MCF 10A (cell line): ENCODE results near the gene SYT1. TPM values are rescaled to one million over a fixed set of nuclear protein-coding genes. Genes with fewer than 3 reads are reported as not detected.
A peak's percentile ranks its signal among the peaks of the same experiment; 100 is the strongest.

Experiments used
- BruUV-seq: library from RNA; stranded (reverse); fragments of 400-500 nt; replicated peaks from 2 replicates; lab custom pipeline; 2021; lab: Mats Ljungman, UMichigan
- CTCF ChIA-PET: fragments of 300-600 bp; sonication (Branson Sonifier 250); formaldehyde crosslinking; extraction: SDS; loops from one replicate; lab custom pipeline; 2021; ENCODE audit warnings: antibody characterized with exemption, inconsistent platforms; lab: Yijun Ruan, JAX
- POLR2A ChIA-PET: fragments of 300-600, 350-650 bp; sonication (Branson Sonifier 250); formaldehyde crosslinking; extraction: SDS; loops from one replicate; lab custom pipeline; 2020; ENCODE audit warnings: antibody characterized with exemption, inconsistent platforms; lab: Yijun Ruan, JAX
- DNase-seq: peaks from one replicate; pipeline ENCODE4 v3.0.0-alpha.2; 2018; ENCODE audit not compliant: unreplicated experiment
- H3K27ac Mint-ChIP-seq: one replicate; pipeline ENCODE4 v1.8.0; 2022; ENCODE audit warnings: mild to moderate bottlenecking, low read depth, mixed read lengths; ENCODE audit not compliant: unreplicated experiment
- H3K27me3 Mint-ChIP-seq: one replicate; pipeline ENCODE4 v1.8.0; 2022; ENCODE audit warnings: mixed read lengths; ENCODE audit not compliant: insufficient read depth, unreplicated experiment
- H3K36me3 Mint-ChIP-seq: one replicate; pipeline ENCODE4 v1.8.0; 2022; ENCODE audit warnings: mild to moderate bottlenecking, moderate library complexity, mixed read lengths; ENCODE audit not compliant: insufficient read depth, unreplicated experiment
- H3K4me1 Mint-ChIP-seq: one replicate; pipeline ENCODE4 v1.8.0; 2022; ENCODE audit warnings: mixed read lengths; ENCODE audit not compliant: insufficient read depth, unreplicated experiment
- H3K4me3 Mint-ChIP-seq: one replicate; pipeline ENCODE4 v1.8.0; 2022; ENCODE audit warnings: mild to moderate bottlenecking, moderate library complexity, mixed read lengths; ENCODE audit not compliant: unreplicated experiment
- H3K9me3 Mint-ChIP-seq: one replicate; pipeline ENCODE4 v1.8.0; 2022; ENCODE audit warnings: mixed read lengths; ENCODE audit not compliant: unreplicated experiment
- intact Hi-C: fragments of 100-400 bp; cut with micrococcal nuclease; formaldehyde crosslinking; loops from 2 replicates; pipeline ENCODE4 v1.14.1; 2022
- total RNA-seq: library from RNA; stranded (reverse); gene quantifications from 2 replicates; pipeline ENCODE4 v1.2.3, GENCODE V29; 2022
- TF ChIP-seq, protein P1 (sequence below): fragments of 200-600 bp; IDR thresholded peaks from one replicate; pipeline ENCODE4 v1.8.0; 2022; ENCODE audit warnings: antibody characterized with exemption, mild to moderate bottlenecking; ENCODE audit not compliant: unreplicated experiment

Gene SYT1
- total RNA-seq, 1 experiment from 2014 or later: 7.4 TPM

DNA sequence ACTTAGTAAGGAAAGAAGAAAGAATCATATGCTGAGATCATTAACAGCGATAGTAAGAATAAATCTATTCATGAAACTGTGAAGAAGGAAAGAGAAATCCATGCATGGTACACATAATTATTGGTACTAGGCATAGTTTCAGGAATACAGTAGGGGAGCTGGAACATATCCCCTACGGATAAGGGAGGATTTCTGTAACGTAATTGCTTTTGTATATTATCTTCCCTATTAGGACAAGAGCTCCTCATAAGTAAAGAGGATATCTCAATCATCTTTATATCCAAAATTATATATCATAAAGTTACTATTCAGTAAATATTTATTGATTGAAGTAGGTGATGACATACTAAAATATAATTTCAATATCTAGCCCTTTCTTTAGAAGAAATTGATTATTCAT is 22.9 kb downstream of the SYT1 start:
- intact Hi-C loops: no loop called here
- Mint-ChIP-seq H3K27ac (peak overlapping the region; percentile 96), H3K4me3 (peak overlapping the region; percentile 43), H3K36me3 (no peaks in the 10 kb centered on the region), H3K4me1 (peaks cover 14% of the 10 kb centered on the region), H3K27me3 (no peaks in the 10 kb centered on the region), H3K9me3 (peaks cover 8% of the 10 kb centered on the region)
- POLR2A ChIA-PET: interaction anchor here (0.6 kb wide), 1 partner anchor 670 kb away, joined by 3 read pairs; no protein-coding TSS in a partner anchor
- TF ChIP-seq, protein P1, sequence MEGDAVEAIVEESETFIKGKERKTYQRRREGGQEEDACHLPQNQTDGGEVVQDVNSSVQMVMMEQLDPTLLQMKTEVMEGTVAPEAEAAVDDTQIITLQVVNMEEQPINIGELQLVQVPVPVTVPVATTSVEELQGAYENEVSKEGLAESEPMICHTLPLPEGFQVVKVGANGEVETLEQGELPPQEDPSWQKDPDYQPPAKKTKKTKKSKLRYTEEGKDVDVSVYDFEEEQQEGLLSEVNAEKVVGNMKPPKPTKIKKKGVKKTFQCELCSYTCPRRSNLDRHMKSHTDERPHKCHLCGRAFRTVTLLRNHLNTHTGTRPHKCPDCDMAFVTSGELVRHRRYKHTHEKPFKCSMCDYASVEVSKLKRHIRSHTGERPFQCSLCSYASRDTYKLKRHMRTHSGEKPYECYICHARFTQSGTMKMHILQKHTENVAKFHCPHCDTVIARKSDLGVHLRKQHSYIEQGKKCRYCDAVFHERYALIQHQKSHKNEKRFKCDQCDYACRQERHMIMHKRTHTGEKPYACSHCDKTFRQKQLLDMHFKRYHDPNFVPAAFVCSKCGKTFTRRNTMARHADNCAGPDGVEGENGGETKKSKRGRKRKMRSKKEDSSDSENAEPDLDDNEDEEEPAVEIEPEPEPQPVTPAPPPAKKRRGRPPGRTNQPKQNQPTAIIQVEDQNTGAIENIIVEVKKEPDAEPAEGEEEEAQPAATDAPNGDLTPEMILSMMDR: no peak
- DNase-seq: no peak
- CTCF ChIA-PET: interaction anchor here (0.6 kb wide), 1 partner anchor 23 kb away, joined by 4 read pairs; no protein-coding TSS in a partner anchor
- BruUV-seq: TSS peak; percentile 95

DNA sequence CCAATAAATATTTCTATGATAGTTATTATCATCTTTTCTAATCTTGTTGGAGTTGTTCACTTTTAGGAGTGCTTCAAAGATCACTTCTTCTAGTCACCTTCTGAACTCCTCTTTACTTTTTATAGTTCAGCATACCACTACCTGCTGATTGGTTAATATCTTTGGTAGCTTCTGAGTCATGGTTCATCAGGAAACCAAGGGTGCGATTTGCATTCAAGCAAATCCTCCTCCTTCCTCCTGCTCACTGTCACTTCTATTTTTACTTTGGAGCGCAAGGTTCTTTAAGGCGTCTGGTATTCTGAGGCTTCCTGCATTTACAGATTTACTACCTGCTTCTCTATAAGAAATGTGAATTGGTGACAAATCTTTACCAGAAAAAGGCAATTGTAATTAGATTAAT is 24.0 kb downstream of the SYT1 start:
- peak; percentile 59 for DNase-seq
- H3K4me1 Mint-ChIP-seq: peaks cover 14% of the 10 kb centered on the region
- H3K4me3 Mint-ChIP-seq: no peak overlapping the region
- no peaks in the 10 kb centered on the region for H3K27me3 Mint-ChIP-seq
- ChIA-PET POLR2A (interaction anchor here (0.6 kb wide), 1 partner anchor 693 kb away, joined by 3 read pairs; no protein-coding TSS in a partner anchor), CTCF (no interaction called here)
- H3K27ac Mint-ChIP-seq: no peak overlapping the region
- no peaks in the 10 kb centered on the region for H3K36me3 Mint-ChIP-seq
- H3K9me3 Mint-ChIP-seq: peaks cover 8% of the 10 kb centered on the region
- TF ChIP-seq, protein P1: no peak
- BruUV-seq: no TSS peak
- intact Hi-C loops: no loop called here

DNA sequence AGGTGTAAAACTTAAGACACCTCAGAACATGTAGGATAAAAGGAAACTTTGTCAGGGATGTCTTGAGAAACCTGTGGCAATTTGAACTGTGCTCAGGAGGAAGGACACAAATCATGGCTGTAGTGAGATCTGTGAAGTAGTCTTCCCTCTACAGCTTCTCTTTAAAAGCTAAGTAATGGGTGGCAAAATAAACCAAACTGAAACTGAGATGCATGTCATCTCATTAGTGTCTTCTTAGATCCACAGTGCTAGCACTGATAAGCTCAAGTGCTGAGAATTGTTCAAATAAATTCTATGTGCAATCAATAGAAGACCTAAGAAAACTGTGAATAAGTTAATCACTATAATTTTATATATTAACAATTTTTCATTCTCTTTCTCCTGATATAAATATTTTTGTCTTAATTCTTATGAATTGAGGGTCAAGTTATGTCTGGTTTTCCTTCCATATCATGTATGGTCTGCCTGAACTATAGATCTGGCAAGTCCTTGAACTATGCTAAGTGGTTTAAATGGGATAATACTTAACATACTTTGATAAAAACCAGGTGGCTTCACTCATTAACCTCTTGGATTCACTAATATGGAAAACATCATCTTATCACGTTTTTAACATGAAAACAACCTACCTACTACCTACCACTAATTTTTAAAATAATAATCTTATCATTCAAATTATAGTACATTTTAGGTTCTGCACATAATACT is 27.2 kb downstream of the SYT1 start:
- TF ChIP-seq, protein P1: no peak
- no peaks in the 10 kb centered on the region for H3K27me3 Mint-ChIP-seq
- H3K9me3 Mint-ChIP-seq: peaks cover 8% of the 10 kb centered on the region
- CTCF ChIA-PET: interaction anchor here (1.2 kb wide), 1 partner anchor 9 kb away, joined by 4 read pairs; no protein-coding TSS in a partner anchor
- peaks cover 12% of the 10 kb centered on the region for H3K4me1 Mint-ChIP-seq
- H3K27ac Mint-ChIP-seq: no peak overlapping the region
- H3K4me3 Mint-ChIP-seq: no peak overlapping the region
- POLR2A ChIA-PET: no interaction called here
- no peaks in the 10 kb centered on the region for H3K36me3 Mint-ChIP-seq
- intact Hi-C loops: no loop called here
- DNase-seq: no peak
- BruUV-seq: no TSS peak

DNA sequence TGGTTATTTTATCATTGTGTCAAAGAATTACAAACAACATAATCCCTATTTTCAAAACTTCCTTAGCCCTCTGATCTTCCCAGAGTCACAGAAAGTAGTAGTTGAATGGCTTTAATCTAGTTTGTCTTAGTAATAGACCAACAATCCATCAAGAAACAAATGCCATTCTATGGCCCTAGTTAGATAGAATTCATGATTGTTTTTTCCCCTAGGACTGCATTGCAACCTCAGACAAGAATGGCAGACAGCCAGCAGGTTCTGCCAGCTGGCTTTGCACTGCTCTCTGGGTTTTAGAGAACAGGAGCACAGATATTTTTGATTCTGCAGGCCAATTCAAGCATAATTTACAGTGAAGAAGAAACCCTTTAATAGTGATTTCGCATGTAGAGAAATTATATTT is 33.8 kb downstream of the SYT1 start:
- ChIA-PET CTCF (no interaction called here), POLR2A (no interaction called here)
- no peaks in the 10 kb centered on the region for H3K9me3 Mint-ChIP-seq
- BruUV-seq: no TSS peak
- H3K4me3 Mint-ChIP-seq: no peak overlapping the region
- no peaks in the 10 kb centered on the region for H3K27me3 Mint-ChIP-seq
- H3K27ac Mint-ChIP-seq: no peak overlapping the region
- DNase-seq: peak; percentile 15
- no peaks in the 10 kb centered on the region for H3K36me3 Mint-ChIP-seq
- TF ChIP-seq, protein P1: no peak
- intact Hi-C loops: no loop called here
- peaks cover 7% of the 10 kb centered on the region for H3K4me1 Mint-ChIP-seq
